Right cardiac atrium (tissue), 5 donors: ENCODE data around the gene GPR153. TPM values are rescaled to one million over a fixed set of nuclear protein-coding genes. Genes with fewer than 3 reads are reported as not detected.

Source experiments
- ATAC-seq, 2 donors: fragments of 200-7000 bp; cut with Tn5 transposase; one replicate each; pipeline versions ENCODE4 v1.8.0 to v1.9.1; 2020; ENCODE audit warnings: moderate library complexity in 2 of 2, mild to moderate bottlenecking in 1 of 2
- DNase-seq, 3 donors: peaks; one replicate each; pipeline ENCODE4 v3.0.0-alpha.2; 2020
- H3K27ac ChIP-seq: one replicate; pipeline ENCODE4 v1.5.1; 2013; ENCODE audit warnings: mild to moderate bottlenecking, low read length, control low read depth, moderate library complexity
- H3K27me3 ChIP-seq: one replicate; pipeline ENCODE4 v1.6.1; 2013; ENCODE audit not compliant: control insufficient read depth, insufficient read depth
- H3K4me1 ChIP-seq: one replicate; pipeline ENCODE4 v1.6.1; 2013; ENCODE audit warnings: low read length; ENCODE audit not compliant: control insufficient read depth, insufficient read depth
- H3K4me3 ChIP-seq: one replicate; pipeline ENCODE4 v1.5.1; 2013; ENCODE audit warnings: low read length, control low read depth
- H3K9me3 ChIP-seq: one replicate; pipeline ENCODE4 v1.6.1; 2013; ENCODE audit warnings: low read length; ENCODE audit not compliant: control insufficient read depth
- WGBS: extraction: QIAGEN DNeasy Blood & Tissue Kit; methylation state at CpG from one replicate; pipeline ENCODE4 v1.1.7; 2013; 5-methylcytosine and 5-hydroxymethylcytosine counted together
- intact Hi-C, 4 donors: fragments of 100-400 bp; cut with DNase I; formaldehyde crosslinking; loops; one replicate each; pipeline versions ENCODE4 v1.11.0 to v1.14.0; 2022 to 2023
- polyA plus RNA-seq: library from polyadenylated mRNA; stranded (reverse); fragments of 200-250 nt; gene quantifications from one replicate; pipeline ENCODE4 v1.2.3, GENCODE V29; 2013
- total RNA-seq, 4 donors: library from RNA; stranded (reverse); fragmentation: NEBNext Ultra II Directional; extraction: Animal tissue kit (Norgen Biotek cat#: 25700); gene quantifications; one replicate each; pipeline ENCODE4 v1.2.1, GENCODE V29; 2021
- donor health status: healthy with polysubstance abuse.
- donor health status: DM: no; HTN: yes; CAD: no.
- donor health status: DM: no; HTN: no; CAD: no.
- donor health status: DM: no; HTN: yes; CAD: no; lungs with severe emphysema.
- donor health status: DM: yes; HTN: yes; CAD: no.

The GPR153 gene
- total and polyA plus RNA-seq, 5 donors, result 6.7 to 14.3 (median 9.3) TPM

DNA sequence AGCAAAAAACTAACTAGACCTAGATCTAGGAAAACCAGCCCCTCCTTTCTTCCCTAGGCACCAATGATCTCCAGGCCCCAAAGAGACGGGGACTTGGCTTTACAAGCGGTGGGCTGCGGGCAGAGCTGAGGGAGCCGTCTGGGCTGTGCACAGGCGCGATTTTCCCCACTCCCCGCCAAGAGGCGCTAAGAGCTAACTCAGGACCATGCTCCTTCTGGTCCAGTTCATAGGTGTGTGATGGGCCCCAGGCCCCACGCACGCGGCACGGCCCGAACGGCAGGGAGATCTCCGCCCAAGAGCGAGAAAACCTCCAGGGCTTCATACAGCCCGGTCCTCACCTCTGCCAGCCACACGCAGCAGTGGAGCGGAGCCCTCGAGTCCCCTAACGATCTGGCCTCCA lies 7.5 kb upstream of the GPR153 start:
- H3K4me1 ChIP-seq, result no peaks in the 10 kb centered on the region
- no peak overlapping the region for H3K4me3 ChIP-seq
- H3K27ac ChIP-seq, result no peak overlapping the region
- intact Hi-C loops, result loop anchor here in 1 of 4 donors (5.0 kb wide), 1 partner anchor 59 kb away; no protein-coding TSS in a partner anchor
- no peaks in the 10 kb centered on the region for H3K9me3 ChIP-seq
- WGBS, result 82% methylated on average over 21 of the region's 21 CpGs
- ATAC-seq (no peak), DNase-seq (no peak)
- H3K27me3 ChIP-seq, result no peaks in the 10 kb centered on the region

DNA sequence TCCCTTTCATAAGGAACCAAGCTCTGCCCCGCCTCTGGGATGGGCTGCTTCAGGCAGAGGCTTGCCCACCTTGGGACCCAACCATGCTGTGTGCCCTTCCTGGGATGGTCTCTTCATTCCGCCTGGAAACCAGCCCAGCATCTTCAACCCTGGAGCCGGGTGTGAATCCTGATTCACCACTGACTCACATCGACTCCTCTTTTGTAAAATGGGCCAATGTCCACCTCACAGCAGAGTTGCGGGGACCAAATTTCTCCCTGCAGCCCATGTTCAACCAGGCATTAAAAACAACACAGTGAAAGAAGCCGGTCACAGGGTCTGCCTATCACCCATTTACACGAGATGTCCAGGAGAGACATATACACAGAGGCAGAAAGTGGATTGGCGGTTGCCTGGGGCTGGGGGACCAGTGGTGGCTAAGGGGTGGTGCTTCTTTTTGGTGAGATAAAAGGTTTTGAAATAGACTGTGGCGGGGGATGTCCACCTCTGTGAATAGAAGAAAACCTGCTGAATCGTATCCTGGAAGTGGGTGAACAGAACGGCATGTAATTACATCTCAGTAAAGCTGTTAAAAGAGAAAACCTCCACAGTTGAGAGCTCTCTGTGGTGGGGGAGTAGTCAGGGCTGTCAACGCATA lies 6.9 kb upstream of the GPR153 start:
- Histone ChIP-seq H3K4me1 (no peaks in the 10 kb centered on the region), H3K4me3 (no peak overlapping the region), H3K27ac (no peak overlapping the region), H3K9me3 (no peaks in the 10 kb centered on the region), H3K27me3 (no peaks in the 10 kb centered on the region)
- ATAC-seq, result no peak
- intact Hi-C loops, result loop anchor here in 1 of 4 donors (5.0 kb wide), 1 partner anchor 59 kb away; no protein-coding TSS in a partner anchor
- WGBS, result 90% methylated on average over 12 of the region's 12 CpGs
- no peak for DNase-seq

DNA sequence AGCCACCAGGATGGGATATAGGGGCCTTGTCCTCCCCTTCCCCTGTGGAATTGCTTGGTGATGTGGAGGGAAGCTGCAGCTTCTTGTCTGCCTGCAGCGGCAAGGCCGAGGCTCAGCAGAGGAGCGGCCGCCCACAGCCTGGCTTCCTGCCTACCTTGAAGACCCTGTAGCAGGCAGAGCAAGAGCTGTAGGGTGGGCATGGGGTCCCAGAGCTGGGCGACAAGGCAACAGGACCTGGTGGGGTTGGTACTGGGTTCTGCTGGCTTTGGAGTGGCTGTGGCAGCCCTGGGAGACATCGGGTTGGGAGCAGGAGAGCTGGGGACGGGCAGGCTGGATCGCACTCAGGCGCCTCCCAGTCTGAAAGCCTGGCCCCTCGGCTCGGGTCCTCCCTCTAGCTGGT lies 5.7 kb upstream of the GPR153 start:
- H3K27me3 ChIP-seq, result no peaks in the 10 kb centered on the region
- 79% methylated on average over 11 of the region's 11 CpGs for WGBS
- no peaks in the 10 kb centered on the region for H3K9me3 ChIP-seq
- no peak for ATAC-seq
- intact Hi-C loops, result loop anchor here in 1 of 4 donors (5.0 kb wide), 1 partner anchor 61 kb away; no protein-coding TSS in a partner anchor
- H3K27ac ChIP-seq, result no peak overlapping the region
- H3K4me1 ChIP-seq, result no peaks in the 10 kb centered on the region
- H3K4me3 ChIP-seq, result no peak overlapping the region
- no peak for DNase-seq

DNA sequence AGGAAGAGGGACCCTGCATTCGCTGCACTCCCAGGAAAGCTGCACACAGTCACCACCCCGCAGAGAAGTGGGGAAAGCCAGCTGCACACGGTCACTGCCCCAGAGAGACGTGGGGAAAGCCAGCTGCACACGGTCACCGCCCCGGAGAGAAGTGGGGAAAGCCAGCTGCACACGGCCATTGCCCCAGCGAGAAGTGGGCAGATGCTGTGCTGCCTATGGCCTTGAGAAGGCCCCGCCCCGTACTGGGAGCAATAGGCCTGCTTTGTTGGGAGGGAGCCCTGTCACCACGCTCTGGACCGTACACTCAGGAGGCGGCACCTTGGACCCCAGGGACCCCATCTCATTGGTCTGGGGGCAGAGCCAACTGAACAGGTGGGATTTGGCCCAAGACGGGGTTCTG lies 4.3 kb upstream of the GPR153 start:
- H3K27me3 ChIP-seq, result no peaks in the 10 kb centered on the region
- ATAC-seq (no peak), DNase-seq (no peak)
- intact Hi-C loops, result loop anchor here in 1 of 4 donors (5.0 kb wide), 1 partner anchor 62 kb away; no protein-coding TSS in a partner anchor
- H3K4me3 ChIP-seq, result no peak overlapping the region
- no peaks in the 10 kb centered on the region for H3K9me3 ChIP-seq
- no peaks in the 10 kb centered on the region for H3K4me1 ChIP-seq
- 89% methylated on average over 15 of the region's 15 CpGs for WGBS
- no peak overlapping the region for H3K27ac ChIP-seq

DNA sequence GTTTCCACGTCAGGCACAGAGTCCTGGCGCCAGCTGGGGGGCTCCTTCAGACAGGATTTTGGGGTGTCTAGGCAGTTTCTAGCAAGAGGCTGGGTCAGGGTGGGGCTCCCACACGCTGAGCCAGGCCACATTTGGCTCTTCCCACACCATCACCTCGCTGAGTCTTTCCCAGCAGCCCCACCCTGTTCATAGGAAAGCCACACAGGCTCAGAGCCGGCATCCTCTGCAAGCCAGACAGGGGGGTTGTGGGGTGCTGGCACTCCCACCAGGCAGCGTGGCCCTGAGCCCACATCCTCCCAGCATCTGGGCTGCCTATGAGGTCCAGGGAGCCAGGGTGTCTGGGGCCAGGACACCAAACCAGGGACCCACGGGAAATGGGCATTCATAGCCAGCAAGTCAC lies 2.8 kb upstream of the GPR153 start:
- intact Hi-C loops, result no loop called here
- ATAC-seq (no peak), DNase-seq (peak in 1 of 3 donors; percentile 70)
- Histone ChIP-seq H3K4me3 (no peak overlapping the region), H3K27me3 (no peaks in the 10 kb centered on the region), H3K9me3 (no peaks in the 10 kb centered on the region), H3K27ac (no peak overlapping the region), H3K4me1 (no peaks in the 10 kb centered on the region)
- 62% methylated on average over 7 of the region's 7 CpGs for WGBS

DNA sequence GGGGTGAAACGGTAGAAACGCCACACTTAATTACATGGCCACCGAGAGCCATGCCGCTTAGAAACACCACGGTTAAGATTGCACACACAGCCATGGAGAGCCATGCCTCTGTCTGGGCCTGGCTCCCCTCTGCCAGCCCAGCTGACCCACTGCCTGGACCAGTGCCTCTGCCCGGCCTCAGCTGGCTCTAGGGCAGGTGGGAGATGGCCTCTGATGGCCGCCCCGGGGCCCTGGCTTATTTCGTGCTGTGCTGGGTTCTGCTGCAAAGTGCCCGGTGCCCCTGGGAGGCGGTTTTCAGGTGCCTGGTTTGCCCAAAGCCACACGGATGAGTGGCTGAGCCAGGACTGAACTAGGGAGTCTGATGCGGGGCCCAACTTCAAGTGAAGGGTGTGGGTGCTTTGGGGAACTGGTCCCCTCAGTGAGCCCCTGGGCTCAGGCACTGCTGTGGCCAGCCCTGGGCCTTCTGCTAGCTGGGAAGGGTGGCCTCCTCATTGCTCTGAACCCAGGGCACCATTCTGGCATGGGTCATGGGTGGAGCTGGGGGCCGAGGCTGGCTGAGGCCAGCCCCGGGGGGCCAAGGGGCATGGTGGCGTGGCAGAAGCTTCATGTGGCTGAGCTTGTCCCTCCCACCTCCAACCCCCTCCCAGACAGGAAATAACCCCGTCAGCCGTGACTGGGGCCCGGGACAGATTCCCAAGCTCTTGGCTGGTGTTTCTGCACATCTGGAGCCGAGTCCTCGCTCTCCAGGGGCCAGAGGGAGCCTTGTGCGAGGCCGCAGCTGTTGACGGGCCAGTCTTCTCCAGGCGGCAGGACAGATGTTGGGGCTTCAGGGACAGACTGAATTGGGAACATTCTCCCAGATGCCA lies 1.9 kb upstream of the GPR153 start:
- DNase-seq (peak; percentile 75 to 90 (median 88)), ATAC-seq (peak; percentile 29 to 35)
- H3K4me1 ChIP-seq, result no peaks in the 10 kb centered on the region
- H3K4me3 ChIP-seq, result no peak overlapping the region
- 59% methylated on average over 25 of the region's 25 CpGs for WGBS
- intact Hi-C loops, result no loop called here
- H3K9me3 ChIP-seq, result no peaks in the 10 kb centered on the region
- no peak overlapping the region for H3K27ac ChIP-seq
- no peaks in the 10 kb centered on the region for H3K27me3 ChIP-seq

DNA sequence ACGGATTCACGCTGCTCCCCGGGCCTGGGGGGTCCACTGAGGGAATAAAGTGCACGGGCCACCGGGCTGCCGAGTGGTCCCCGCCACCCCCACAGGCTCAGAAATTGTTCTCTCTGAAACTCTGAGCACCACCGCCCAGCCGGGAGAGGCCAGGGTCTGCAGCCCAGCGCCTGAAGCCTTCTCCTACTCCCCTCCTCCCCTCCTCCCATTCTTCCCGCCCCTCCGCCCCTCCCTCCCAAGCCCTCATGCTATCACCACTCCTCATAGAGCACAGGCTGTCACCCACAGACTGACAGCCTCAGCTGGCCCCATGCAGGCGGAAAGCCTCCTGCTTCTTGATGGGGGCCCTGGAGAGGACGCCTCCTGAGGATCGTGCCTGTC lies 707 bp upstream of the GPR153 start:
- no peak for ATAC-seq
- intact Hi-C loops, result no loop called here
- DNase-seq, result peak in 1 of 3 donors; percentile 43
- Histone ChIP-seq H3K4me3 (peak overlapping the region; percentile 64), H3K27ac (no peak overlapping the region), H3K9me3 (no peaks in the 10 kb centered on the region), H3K4me1 (no peaks in the 10 kb centered on the region), H3K27me3 (no peaks in the 10 kb centered on the region)
- WGBS, result 11% methylated on average over 15 of the region's 15 CpGs

DNA sequence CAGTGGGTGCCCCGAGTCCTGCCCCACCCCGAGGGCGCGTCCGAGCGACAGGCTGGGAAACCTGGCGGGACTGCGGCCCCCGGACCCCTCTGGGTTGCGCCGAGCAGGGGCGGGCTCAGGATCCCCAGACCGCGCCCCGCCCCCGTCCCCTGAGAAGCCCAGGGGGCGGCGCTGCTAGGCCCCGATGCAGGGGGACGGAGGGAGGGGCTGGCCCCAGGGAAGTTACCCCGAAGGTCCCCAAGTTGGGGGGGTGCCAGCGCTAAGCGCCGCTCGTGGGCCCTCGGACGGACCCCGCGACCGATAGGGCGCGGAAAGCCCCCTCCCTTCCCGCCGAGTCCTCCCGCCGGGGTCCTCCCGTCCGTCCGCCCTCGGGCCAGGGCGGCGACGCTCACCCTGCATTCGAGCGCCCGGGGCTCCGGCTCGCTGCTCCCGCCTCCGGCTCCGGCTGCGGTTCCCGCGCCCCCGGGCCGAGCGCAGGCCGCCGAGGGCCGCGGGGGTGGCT lies 414 bp downstream of the GPR153 start:
- WGBS, result 2% methylated on average over 61 of the region's 61 CpGs
- no peaks in the 10 kb centered on the region for H3K4me1 ChIP-seq
- no peak overlapping the region for H3K27ac ChIP-seq
- intact Hi-C loops, result no loop called here
- DNase-seq, result peak; percentile 54 to 81 (median 81)
- H3K9me3 ChIP-seq, result no peaks in the 10 kb centered on the region
- no peaks in the 10 kb centered on the region for H3K27me3 ChIP-seq
- peak; percentile 19 to 29 for ATAC-seq
- H3K4me3 ChIP-seq, result peak overlapping the region; percentile 64

DNA sequence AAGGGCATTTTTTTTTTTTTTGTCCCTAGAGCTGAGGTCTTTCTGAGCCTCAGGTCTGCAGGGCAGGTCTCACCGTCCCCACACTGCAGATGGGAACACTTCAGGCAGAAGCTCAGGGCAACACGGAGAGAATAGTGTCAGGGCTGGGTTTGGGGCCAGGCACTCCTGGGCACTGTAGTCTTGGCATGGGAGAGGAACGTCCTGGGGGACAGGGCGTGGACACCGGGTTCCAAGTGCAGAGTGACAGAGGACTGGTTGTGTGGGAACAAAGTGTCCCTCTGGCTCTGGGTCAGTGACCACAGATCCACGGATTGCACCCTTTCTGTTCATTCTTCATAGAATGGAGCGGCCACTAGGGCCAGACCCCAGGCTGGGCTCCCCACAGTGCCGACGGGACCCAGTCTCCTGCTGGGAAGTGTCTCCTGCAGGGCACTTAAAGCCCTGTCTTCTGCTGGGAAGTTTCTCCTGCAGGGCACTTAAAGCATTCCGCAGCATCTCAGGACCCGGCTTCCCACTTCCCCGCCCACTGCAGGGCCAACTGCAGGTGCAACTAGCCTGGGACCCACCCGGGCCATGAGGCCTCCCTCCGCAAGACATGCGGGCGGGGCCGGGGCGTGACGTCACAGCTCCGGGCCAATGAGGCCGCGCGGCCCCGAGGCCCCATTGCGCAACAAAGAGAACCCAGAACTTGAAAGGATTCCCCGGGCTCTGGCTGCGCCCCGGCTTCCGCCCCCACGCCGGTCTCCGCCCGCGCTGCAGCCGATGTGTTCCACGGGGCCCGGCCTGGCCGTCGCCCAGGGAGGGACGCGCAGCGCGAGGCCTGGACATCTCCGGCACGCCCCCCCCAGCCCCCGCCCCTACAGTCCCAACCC lies 1.2 kb downstream of the GPR153 start:
- Histone ChIP-seq H3K4me1 (no peaks in the 10 kb centered on the region), H3K4me3 (peak overlapping the region; percentile 64), H3K27me3 (no peaks in the 10 kb centered on the region), H3K9me3 (no peaks in the 10 kb centered on the region), H3K27ac (no peak overlapping the region)
- 9% methylated on average over 45 of the region's 46 CpGs for WGBS
- DNase-seq (peak; percentile 90 to 97 (median 94)), ATAC-seq (peak; percentile 81 to 83)
- intact Hi-C loops, result no loop called here

DNA sequence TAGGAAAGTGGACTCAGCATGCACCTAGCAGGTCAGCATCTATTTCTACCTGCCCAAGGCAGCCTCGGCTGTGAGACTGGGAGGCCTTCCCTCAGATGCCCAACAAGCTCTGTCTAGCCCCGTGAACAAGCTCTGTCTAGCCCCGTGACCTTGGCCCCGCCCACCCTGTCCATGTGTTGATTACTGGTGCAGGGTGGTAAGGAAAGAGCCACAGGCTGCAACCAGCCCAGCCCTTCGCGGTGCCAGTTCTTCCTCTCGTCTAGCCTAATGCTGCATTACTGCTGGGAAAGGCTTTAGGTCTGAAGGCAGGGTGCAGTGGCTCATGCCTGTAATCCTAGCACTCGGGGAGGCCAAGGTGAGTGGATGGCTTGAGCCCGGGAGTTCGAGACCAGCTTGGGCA lies 2.2 kb downstream of the GPR153 start:
- ATAC-seq, result no peak
- Histone ChIP-seq H3K9me3 (no peaks in the 10 kb centered on the region), H3K4me1 (no peaks in the 10 kb centered on the region), H3K4me3 (no peak overlapping the region), H3K27ac (no peak overlapping the region), H3K27me3 (no peaks in the 10 kb centered on the region)
- peak in 1 of 3 donors; percentile 49 for DNase-seq
- intact Hi-C loops, result no loop called here
- 80% methylated on average over 10 of the region's 10 CpGs for WGBS
